GM19328 (cell line): ENCODE data around the gene PIBF1.
A peak's percentile ranks its signal among the peaks of the same experiment; 100 is the strongest.
"Not testable (repeated sequence)": the region's sequence is repeated elsewhere in the genome, so short reads cannot be mapped to it uniquely, and the experiment has no call there.

ENCODE experiments used
- ATAC-seq: cut with Tn5 transposase; IDR thresholded peaks from one replicate; pipeline ENCODE4 v1.9.1; 2021; ENCODE audit warnings: mild to moderate bottlenecking, moderate library complexity; ENCODE audit not compliant: unreplicated experiment

Gene PIBF1, protein sequence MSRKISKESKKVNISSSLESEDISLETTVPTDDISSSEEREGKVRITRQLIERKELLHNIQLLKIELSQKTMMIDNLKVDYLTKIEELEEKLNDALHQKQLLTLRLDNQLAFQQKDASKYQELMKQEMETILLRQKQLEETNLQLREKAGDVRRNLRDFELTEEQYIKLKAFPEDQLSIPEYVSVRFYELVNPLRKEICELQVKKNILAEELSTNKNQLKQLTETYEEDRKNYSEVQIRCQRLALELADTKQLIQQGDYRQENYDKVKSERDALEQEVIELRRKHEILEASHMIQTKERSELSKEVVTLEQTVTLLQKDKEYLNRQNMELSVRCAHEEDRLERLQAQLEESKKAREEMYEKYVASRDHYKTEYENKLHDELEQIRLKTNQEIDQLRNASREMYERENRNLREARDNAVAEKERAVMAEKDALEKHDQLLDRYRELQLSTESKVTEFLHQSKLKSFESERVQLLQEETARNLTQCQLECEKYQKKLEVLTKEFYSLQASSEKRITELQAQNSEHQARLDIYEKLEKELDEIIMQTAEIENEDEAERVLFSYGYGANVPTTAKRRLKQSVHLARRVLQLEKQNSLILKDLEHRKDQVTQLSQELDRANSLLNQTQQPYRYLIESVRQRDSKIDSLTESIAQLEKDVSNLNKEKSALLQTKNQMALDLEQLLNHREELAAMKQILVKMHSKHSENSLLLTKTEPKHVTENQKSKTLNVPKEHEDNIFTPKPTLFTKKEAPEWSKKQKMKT

DNA sequence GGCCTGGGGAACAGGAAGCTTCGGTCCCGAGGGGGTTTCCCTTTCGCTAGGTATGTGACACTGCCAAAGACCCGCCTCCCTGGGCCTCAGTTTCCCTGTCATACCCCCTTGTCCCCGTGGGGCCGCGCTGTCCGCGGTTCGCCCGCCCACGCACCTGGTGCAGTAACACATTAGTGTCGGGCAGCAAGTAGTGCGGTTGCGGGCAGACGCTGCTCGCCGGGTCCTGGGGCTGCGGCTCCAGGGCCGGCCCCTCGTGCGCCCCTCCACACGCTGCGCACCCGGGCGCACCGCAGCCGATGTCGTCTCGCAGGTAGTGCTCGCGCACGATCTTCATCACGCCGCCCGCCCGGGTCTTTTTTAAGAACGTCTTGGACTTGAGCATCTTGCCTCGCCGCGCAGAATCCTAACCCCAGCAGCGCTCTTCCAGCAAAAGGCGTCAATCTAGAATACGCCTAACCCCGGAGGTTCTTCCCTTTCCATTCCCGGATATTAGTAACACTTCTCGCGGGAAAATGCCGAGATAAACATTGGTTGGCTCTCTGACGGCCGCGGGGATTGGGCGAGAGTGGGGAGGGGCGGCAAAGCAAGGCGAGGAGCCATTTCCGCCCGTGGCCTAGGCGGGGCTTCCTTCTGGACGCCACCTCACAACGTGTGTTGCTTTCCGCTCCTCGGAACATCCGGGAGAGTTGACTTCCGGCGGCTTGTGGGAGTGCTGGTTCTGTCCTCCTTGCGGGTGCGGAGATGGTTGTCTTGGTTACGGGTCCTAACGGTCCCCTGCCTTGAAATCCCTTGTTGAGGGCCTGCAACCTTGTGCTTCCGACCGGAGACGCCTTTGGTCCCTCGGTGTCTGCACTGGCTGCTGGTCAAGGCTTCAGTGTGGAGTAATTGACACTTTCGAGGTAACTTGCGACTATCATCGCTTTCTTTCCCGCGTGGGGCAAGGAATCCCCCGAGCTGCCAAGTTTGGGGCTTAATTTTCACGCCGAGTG, at the start of gene PIBF1, which contains the start of gene DIS3:
Gene PIBF1 (plus strand): TSS at position 683 of the 989 bp plus-strand sequence. CDS start 1,337 bp downstream, outside the sequence.
Gene DIS3 (minus strand): TSS at position 450 of the 989 bp plus-strand sequence. CDS start 68 bp downstream, at position 382.
- peak; percentile 97 for ATAC-seq

DNA sequence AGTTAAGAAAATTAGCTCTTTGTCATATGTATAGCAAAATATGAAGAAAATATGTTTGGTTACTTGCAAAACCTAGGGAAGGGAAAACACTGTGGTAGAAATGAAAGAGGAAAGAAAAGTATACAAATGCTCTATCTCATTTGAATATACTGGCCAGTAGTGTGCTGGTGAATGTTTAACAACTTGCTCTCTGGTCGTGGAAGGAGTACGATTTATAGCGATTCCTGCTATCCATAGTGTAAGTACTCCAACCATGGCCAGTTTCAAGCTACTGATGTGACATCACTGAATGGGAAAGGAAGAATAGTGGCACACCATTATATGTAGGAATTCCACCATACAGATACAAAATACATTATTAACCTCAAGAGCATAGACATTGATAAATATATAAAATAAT, 44.9 kb upstream of the PIBF1 start:
- no peak for ATAC-seq

- ATAC-seq = no peak
These were observed 41.9 kb upstream of the PIBF1 start for GRCh38 chr13:72740015-72740414.

DNA sequence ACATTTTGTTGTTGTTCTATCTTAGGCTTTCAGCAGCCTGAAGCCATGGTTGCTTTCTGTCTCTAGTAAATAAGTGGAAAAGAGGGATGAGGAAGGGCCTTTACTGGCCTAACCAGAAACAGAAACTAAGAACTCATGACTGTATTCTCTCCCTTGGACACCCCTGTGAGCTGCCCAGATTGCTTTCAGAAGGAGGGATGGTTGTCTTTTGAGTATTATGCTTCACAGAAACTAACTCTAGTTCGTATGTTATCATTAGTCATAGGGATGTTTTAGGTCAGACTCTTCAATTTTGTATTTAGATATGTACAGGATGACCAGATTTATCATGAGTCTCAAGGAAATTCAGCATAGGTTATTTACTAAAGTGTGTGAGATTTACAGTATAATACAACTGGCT, 36.7 kb upstream of the PIBF1 start:
- no peak for ATAC-seq

GRCh38 chr13:72751220-72751619, 30.7 kb upstream of the PIBF1 start:
- ATAC-seq = no peak

- no peak for ATAC-seq
These were observed 27.8 kb upstream of the PIBF1 start for GRCh38 chr13:72754111-72754510.

GRCh38 chr13:72757792-72758535, 24.0 kb upstream of the PIBF1 start:
- ATAC-seq = no peak

GRCh38 chr13:72760189-72760588, 21.7 kb upstream of the PIBF1 start:
- ATAC-seq = no peak

DNA sequence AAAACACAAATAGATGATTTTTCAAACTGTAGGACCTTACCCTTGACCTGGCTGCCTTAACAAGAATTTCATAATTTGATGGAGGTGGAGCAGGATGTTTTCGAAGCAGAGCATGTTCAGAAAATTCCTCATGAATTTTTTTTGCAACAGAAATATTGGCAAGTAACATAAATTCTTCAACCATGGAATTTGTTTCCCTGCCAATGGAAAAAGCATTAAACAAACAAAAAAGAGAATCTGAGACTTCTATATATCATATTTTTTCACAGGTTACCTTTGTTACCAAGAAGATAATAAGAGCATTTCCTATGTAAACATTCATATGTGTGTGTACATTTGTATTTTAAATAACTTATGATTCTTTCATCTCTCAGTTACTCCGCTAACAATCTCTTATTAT, 18.5 kb upstream of the PIBF1 start:
- ATAC-seq = no peak

DNA sequence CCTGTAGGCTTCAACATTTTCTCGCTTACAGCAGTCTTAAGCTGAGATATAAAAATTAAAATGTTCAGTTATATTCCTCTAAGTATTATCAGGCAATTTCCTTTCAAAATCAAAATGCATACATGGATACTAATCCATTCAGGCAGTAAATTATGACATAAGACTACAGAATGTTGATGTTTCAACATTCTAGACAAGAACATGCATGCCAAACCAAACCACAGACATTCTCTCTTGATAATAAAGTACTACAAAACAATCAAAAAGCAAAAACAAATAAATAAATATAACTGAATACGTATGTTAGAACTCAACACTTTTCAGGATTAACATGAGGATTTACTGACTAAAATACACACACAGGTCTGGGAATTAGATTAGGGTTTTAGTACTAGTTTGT, 7.9 kb upstream of the PIBF1 start:
- no peak for ATAC-seq

DNA sequence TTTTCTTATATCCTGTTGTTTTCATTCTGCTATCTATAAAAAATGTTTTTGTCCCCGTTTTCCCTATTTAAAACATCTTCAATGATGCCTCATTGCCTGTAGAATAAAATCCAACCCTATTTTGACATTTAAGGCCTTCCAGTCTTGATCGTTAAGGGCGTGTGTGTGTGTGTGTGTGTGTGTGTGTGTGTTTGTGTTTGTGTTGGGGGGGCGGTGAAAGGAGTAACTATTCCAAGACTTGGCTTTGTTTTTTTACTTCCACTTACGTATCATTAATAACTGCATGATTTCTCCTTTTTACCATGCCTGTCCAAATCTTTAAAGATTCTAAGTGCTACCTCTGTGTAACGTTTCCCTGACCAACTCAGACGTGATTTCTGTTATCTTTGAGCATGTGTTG, 784 bp downstream of the PIBF1 start:
- ATAC-seq = no peak

DNA sequence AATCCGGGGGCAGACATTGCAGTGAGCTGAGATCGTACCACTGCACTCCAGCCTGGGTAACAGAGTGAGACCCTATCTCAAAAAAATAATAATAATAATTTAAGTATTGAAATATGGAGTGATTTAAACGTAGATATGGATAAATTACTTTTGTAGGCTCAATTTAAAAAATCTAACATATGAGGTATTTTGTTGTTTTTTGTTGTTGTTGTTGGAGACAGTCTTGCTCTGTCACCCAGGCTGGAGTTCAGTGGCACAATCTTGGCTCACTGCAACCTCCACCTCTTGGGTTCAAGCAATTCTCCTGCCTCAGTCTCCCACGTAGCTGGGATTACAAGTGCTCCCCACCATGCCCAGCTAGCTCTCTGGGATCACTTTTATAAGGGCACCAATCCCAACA, 2.7 kb downstream of the PIBF1 start:
- not testable (repeated sequence) for ATAC-seq

- ATAC-seq = no peak
These were observed 6.9 kb downstream of the PIBF1 start for GRCh38 chr13:72788831-72789230.

- ATAC-seq = no peak
These were observed 10.7 kb downstream of the PIBF1 start for GRCh38 chr13:72792640-72793039.

- no peak for ATAC-seq
These were observed 16.9 kb downstream of the PIBF1 start for GRCh38 chr13:72798817-72799216.

DNA sequence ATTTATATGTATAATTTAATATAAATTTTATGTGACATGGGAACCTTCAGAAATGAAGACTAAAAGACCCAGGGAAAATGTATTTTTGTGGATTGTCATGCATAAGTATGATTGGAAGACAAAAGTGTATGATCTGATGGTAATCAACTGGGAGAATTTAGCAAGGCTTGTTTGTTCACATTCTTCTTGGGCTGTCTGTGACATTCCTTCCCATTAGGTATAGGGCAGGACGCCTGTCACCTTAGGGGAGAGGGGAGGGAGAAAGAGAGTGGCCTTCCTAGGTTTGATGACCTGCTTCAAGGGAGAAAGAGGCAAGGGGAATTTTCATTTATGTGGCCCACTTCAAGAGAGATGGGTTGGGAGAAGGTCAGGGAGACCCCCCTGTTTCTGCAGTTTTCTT, 22.4 kb downstream of the PIBF1 start:
- ATAC-seq = no peak

GRCh38 chr13:72805676-72806346, 23.9 kb downstream of the PIBF1 start:
- no peak for ATAC-seq

- not testable (repeated sequence) for ATAC-seq
These were observed 24.6 kb downstream of the PIBF1 start for GRCh38 chr13:72806514-72806913.

DNA sequence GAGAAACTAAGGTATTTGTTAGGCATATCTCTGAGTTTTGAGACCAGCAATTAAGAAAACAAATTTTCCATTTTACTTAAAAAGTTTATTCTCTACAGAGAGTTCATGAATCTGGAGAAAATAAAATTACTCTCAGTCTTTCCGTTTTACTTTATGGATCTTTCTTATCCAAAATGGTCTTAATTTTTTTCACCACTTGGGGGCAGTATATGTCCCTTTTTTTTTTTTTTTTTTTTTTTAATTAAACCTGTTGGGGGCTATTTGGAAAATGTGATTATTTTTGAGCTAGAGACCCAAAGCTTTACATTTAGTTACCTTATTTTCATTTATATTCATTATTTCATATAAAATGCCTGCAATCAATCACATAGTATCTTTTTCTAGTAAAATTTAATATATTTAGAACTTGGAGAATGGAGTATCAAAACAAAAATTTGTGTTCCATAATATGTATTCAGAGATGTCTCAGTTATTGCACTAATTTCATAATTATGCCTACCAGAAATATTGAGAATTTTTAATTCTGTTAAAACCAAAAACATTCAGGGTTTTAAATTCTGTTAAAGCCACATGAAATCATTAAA, 27.1 kb downstream of the PIBF1 start:
- ATAC-seq = no peak
